Mesenteric fat pad (tissue), 1 donor: ENCODE data around the gene OLFM1. TPM values are rescaled to one million over a fixed set of nuclear protein-coding genes. Genes with fewer than 3 reads are reported as not detected.

Source experiments
- DNase-seq: peaks from one replicate; pipeline ENCODE4 v3.0.0-alpha.2; 2020; ENCODE audit warnings: low spot score
- total RNA-seq: library from RNA; stranded (reverse); fragmentation: NEBNext Ultra II Directional; extraction: Animal tissue kit (Norgen Biotek cat#: 25700); gene quantifications from one replicate; pipeline ENCODE4 v1.2.1, GENCODE V29; 2021
- donor health status: DM: yes; HTN: yes; CAD: no.

Gene OLFM1
- total RNA-seq, 1 donor from 2014 or later, result 22.6 TPM

- peak; percentile 91 for DNase-seq
Observed at GRCh38 chr9:135075234-135076142, 12.0 kb upstream of the OLFM1 start.

DNA sequence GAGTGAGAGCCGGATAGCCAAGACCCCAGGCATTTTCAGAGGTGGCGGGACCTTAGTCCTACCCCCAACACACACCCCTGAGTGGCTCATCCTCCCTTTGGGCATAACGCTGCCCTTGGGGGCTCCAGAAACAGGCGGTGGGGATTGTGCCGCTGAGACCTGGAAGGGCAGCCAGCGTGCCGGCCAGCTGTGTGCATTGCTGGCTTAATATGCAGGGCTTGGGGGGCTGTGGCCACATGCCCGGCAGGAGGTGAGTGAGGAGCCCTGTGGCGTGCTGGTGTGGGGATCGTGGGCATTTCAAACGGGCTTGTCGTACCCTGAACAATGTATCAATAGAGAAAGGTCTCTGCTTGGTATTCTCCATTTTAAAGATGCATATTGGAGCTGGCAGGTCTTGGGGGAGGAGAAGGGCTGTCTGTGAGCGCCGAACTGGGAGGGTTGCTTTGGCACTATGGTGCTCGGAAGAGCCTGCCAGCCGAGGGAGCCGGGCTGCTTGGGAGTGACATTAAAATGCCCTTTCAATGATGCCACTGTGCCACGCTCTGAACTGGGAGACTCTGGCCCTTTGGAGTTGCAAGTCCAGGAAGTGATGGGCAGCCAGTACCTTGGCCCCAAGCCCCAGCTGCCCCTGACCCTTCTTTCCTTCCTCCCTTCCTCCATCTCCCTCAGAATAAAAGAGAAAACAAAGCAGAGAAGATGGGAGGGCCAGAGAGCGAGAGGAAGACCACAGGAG, 11.2 kb upstream of the OLFM1 start:
- peak; percentile 76 for DNase-seq

GRCh38 chr9:135076876-135077430, 10.5 kb upstream of the OLFM1 start:
- peak; percentile 77 for DNase-seq

DNA sequence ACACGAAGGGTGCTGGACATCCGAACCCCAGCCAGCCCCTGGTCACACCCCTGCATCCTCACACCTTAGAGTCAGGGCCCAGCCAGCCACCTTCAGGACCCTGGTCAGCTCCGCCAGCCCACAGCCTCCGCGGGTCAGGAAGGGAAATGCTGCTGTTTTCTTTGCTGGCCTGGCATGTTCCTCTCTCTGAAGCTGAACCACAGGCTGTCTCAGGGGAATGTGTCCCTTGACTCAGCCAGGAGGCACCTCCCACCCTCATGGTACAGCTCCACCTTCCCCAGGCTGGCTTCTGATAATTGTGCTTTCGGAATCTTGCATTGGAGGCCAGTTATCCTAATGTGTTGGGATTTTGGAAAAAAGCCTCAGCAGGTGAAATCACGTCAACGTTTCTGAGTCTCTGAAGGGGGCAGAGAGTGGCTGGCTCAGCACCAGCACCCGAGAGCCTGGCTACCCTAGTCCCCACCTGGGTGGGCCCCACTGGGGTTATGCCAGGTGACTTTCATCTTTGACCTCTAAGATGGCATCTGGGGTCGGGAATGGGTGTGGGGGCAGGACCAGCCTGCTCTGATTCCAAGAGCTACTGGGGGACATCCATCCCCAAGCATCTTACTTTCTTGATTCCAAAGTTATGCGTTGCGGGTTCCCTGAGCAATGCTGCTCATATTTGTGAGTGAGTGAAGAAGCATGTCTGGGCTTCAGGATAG, 9.8 kb upstream of the OLFM1 start:
- DNase-seq, result peak; percentile 89

DNA sequence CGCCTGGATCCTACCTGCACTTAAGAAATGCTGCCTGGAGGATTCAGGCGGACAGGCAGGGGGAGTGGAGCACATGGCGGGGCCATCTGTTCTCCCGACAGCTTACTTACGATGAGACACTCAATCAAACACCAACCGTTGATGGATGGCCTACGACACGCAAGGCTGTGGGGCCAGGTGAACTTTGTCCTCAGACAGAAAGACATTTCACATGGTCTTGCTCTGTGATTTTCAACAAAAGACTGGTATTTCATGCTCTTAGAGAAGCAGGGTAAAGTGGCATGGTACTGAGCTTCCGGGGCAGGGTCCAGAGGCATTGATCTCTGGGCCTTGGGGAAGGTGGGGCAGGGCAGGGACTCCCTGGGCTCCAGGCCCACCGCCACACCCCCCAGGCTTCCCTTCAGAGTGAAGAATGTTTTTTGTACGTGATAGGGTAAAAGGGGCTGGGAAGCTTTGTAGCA, 9.1 kb upstream of the OLFM1 start:
- DNase-seq, result peak; percentile 68

- peak; percentile 60 for DNase-seq
Observed at GRCh38 chr9:135079018-135079417, 8.4 kb upstream of the OLFM1 start.

DNA sequence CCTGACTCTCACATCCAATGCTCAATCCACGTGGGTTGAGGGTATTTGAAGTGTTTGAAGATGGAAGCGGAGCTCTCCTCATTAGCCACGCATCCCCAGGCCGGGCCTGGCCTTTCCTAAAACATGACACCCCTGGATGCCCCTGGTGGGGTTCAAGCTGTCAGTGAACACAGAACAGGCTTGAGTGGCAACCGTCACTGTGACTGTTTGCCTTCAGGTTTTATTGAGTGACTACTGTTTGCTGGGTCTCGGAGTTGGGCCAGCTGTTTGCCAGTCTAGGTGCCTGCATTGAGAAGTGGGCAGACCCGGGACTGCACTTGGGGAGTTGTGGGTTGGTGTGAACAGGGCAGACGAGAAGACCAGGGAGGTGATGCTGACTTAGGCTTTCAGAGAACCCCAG, 7.8 kb upstream of the OLFM1 start:
- peak; percentile 57 for DNase-seq

DNA sequence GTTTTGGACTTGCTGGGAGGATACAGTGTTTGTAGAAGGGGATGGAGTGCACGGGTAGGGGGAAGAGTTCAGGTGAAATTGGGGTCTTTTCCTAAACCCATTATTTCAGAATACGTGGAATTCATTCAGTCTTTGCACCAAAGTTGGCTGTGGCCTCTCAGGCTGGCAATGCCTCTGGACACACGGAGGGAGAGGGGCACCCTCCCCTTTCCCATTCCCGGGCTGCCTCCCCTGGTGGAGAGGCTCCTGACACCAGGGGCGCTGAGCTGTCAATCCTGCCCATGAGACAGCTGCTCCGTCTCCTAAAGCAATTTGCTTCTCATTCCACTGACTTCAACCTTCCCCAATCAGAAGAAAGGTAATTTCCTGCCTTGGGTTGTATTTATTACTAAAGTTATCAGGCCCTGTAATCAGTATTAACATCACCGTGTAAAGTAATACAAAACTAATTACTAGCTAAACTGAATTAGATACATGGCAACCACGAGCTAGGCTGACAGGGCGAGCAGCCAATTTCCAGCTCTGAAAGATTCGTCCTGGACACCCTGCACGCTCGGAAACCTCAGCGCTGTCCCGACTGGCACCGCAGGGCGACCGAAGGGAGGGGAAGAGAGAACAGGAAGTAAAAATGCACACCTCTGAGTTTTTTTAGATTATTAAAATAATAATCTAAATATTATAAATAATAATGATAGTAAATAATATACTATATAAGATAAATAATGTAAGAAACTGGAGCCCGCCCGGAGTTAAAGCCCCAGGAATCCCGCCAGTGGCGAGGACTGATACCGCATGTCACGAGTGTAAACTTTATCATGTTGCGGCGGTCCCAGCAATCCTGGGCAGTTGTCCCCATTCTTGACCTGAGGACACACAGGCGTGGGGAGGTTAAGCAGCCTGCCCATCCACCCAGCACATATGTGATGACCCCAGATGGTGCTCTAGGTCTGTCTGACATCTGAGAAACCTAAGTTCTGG, 6.9 kb upstream of the OLFM1 start:
- peak; percentile 75 for DNase-seq

- DNase-seq, result peak; percentile 60
Observed at GRCh38 chr9:135081264-135081660, 6.2 kb upstream of the OLFM1 start.

DNA sequence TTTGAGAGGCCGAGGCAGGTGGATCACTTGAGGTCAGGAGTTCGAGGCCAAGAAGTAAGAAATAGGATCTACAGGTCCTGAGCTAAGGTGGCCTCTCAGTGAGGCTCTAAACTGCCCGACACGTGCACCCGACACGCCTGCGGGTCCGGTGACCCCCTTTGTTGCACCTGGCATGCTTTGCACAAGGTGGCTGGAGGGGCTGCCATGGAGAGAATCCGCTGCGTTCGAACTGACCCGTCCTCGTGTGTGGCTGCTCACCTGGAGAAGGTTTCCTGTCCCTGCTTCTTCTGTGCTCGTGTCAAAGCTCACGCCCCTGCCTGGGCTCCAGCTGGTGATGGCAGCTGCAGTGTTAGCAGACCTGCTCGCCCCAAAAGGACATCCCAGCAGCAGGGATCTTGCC, 5.7 kb upstream of the OLFM1 start:
- DNase-seq, result peak; percentile 86

GRCh38 chr9:135082536-135082935, 4.9 kb upstream of the OLFM1 start:
- DNase-seq, result no peak

DNA sequence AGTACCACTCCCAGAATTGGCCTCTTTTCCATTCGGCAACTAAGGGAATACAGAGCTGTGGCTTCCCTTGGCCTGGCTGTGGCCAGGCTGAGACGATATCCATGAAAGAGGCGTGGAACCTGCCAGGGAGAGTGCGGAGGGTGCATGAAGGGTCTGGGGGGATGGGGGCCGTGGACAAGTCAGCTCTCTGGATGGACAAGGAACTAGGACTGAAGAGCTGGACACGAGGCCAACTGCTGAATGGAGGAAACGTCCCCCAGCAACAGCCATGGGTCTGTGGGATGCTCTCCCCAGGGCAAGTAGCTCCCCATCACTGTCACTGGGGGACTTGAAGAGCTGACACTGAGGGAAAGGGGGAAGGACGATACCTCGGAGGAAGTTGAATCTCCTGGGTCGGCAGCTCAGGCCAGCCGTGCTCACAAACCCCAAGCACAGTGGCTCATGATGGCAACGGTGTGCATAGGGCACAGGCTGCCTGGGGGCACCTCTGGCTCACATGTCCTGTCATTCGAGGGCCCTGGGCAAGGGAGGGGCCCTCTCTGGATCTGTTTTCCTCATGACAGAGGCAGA, 4.1 kb upstream of the OLFM1 start:
- DNase-seq, result no peak

GRCh38 chr9:135083831-135084230, 3.6 kb upstream of the OLFM1 start:
- no peak for DNase-seq

- no peak for DNase-seq
Observed at GRCh38 chr9:135084262-135084661, 3.2 kb upstream of the OLFM1 start.

GRCh38 chr9:135084881-135085760, 2.3 kb upstream of the OLFM1 start:
- no peak for DNase-seq

GRCh38 chr9:135085830-135086546, 1.5 kb upstream of the OLFM1 start:
- no peak for DNase-seq

- DNase-seq, result no peak
Observed at GRCh38 chr9:135086597-135087488, 625 bp upstream of the OLFM1 start.
